Neural cell (in vitro differentiated cells): ENCODE results near the gene CLEC4M.

ENCODE experiments used
- CTCF ChIP-seq: fragments of 450-650 bp; IDR thresholded peaks from 2 replicates; pipeline ENCODE4 v1.5.1; 2014; ENCODE audit warnings: antibody characterized with exemption, mild to moderate bottlenecking, moderate library complexity; ENCODE audit not compliant: poor library complexity, severe bottlenecking
- EP300 ChIP-seq: fragments of 450-650 bp; conservative IDR thresholded peaks from 2 replicates; pipeline ENCODE4 v1.6.1; 2014; ENCODE audit warnings: antibody characterized with exemption, mild to moderate bottlenecking, moderate library complexity; ENCODE audit not compliant: poor library complexity, severe bottlenecking
- EZH2 ChIP-seq: fragments of 200-600, 300-800 bp; shearing (Covaris generic), sonication (generic); IDR thresholded peaks from 2 replicates; pipeline ENCODE4 v1.6.1; 2014; ENCODE audit warnings: antibody characterized with exemption, low read length, borderline replicate concordance, mild to moderate bottlenecking; ENCODE audit not compliant: insufficient read depth, poor library complexity, severe bottlenecking
- MXI1 ChIP-seq: fragments of 450-650 bp; conservative IDR thresholded peaks from 2 replicates; pipeline ENCODE4 v1.6.1; 2014; ENCODE audit warnings: antibody characterized with exemption, mild to moderate bottlenecking; ENCODE audit not compliant: poor library complexity, severe bottlenecking
- POLR2AphosphoS5 ChIP-seq: IDR thresholded peaks from 2 replicates; pipeline ENCODE4 v1.6.1; 2012
- RAD21 ChIP-seq: fragments of 450-650 bp; conservative IDR thresholded peaks from 2 replicates; pipeline ENCODE4 v1.6.1; 2014; ENCODE audit warnings: antibody characterized with exemption, mild to moderate bottlenecking, moderate library complexity
- REST ChIP-seq: IDR thresholded peaks from 2 replicates; pipeline ENCODE4 v1.6.1; 2012; ENCODE audit warnings: borderline replicate concordance
- TAF1 ChIP-seq: IDR thresholded peaks from 2 replicates; pipeline ENCODE4 v1.6.1; 2012; ENCODE audit warnings: low read depth

GRCh38 chr19:7743425-7743841 lies 19.6 kb upstream of the CLEC4M start:
- TF ChIP-seq POLR2AphosphoS5, result no peak
- TF ChIP-seq EZH2, result no peak
- TF ChIP-seq RAD21, result no peak
- TF ChIP-seq CTCF, result no peak
- no peak for TF ChIP-seq TAF1
- TF ChIP-seq EP300, result no peak
- no peak for TF ChIP-seq MXI1
- no peak for TF ChIP-seq REST
